ENCODE data around the gene HNRNPM. TPM values are rescaled to one million over a fixed set of nuclear protein-coding genes. Genes with fewer than 3 reads are reported as not detected.

HNRNPM gene
- total RNA-seq, 1 experiment from 2014 or later = 468 TPM

GRCh38 chr19:8501981-8502380 lies 57.2 kb downstream of the HNRNPM start:
- Histone ChIP-seq H3K79me2 (ENCODE audit: insufficient read depth, low read length) (no peaks in the 10 kb centered on the region), H4K5ac (ENCODE audit: insufficient read length, low read depth, low read length) (no peak overlapping the region), H2BK12ac (ENCODE audit: insufficient read length, low read depth, low read length) (no peak overlapping the region), H4K20me1 (ENCODE audit: control insufficient read depth, insufficient read depth, insufficient read length) (no peaks in the 10 kb centered on the region), H2BK5ac (ENCODE audit: insufficient read length, low read length) (no peak overlapping the region), H3K9ac (ENCODE audit: extremely low read depth, insufficient read length, low read length) (no peak overlapping the region), H4K8ac (replicated peaks; ENCODE audit: insufficient read length, low read depth, low read length) (no peak overlapping the region), H3K56ac (ENCODE audit: insufficient read length, low read depth, low read length) (no peak overlapping the region), H3K27ac (ENCODE audit: insufficient read length, low read depth, low read length) (no peak overlapping the region), H4K91ac (ENCODE audit: insufficient read length, low read depth, low read length) (no peak overlapping the region), H3T11ph (ENCODE audit: low read length) (no peak overlapping the region), H3K9me3 (ENCODE audit: control insufficient read depth, low read depth, low read length) (no peaks in the 10 kb centered on the region), H3K79me1 (ENCODE audit: insufficient read depth, low read depth, low read length, poor library complexity, severe bottlenecking) (no peaks in the 10 kb centered on the region), H2BK120ac (ENCODE audit: low read depth, low read length, poor library complexity, severe bottlenecking) (no peak overlapping the region), H3K4me1 (ENCODE audit: insufficient read depth, low read length) (no peaks in the 10 kb centered on the region), H3K23ac (ENCODE audit: insufficient read length, low read depth, low read length) (no peak overlapping the region), H2AFZ (ENCODE audit: low read length) (no peak overlapping the region), H3K4me2 (ENCODE audit: insufficient read depth, insufficient read length, low read length) (no peak overlapping the region), H2BK20ac (ENCODE audit: low read depth, low read length, poor library complexity, severe bottlenecking) (no peak overlapping the region), H3K23me2 (ENCODE audit: insufficient read length, low read depth, low read length, poor library complexity, severe bottlenecking) (peaks cover 5% of the 10 kb centered on the region), H3K4ac (ENCODE audit: low read depth, low read length) (no peak overlapping the region), H3K14ac (ENCODE audit: insufficient read depth, low read length) (no peak overlapping the region), H3K27me3 (ENCODE audit: insufficient read depth, low read length) (no peaks in the 10 kb centered on the region), H2BK15ac (ENCODE audit: low read depth, low read length) (no peak overlapping the region), H3K18ac (ENCODE audit: insufficient read length, low read depth, low read length) (no peak overlapping the region), H2AK5ac (ENCODE audit: insufficient read length, low read length) (no peak overlapping the region)
- Mint-ChIP-seq H3K4me3 (no peak overlapping the region), H3K27ac (no peak overlapping the region), H3K9me3 (no peaks in the 10 kb centered on the region), H3K36me3 (ENCODE audit: insufficient read depth in 1 of 3, low read depth in 3 of 3) (no peaks in the 10 kb centered on the region; a peak in 1 of 7 replicates), H3K27me3 (ENCODE audit: low read depth) (peaks cover 3% of the 10 kb centered on the region), H3K4me1 (peaks cover 13 to 33% of the 10 kb centered on the region in 2 experiments)
- no peak for DNase-seq
- WGBS (ENCODE audit: extremely low coverage, insufficient read length, low lambda C conversion rate) = no CpG with 5 or more reads among the region's 14 CpGs
- no peak for TF ChIP-seq CTCF (conservative IDR thresholded peaks at IDR 0.05)

Data from H9 (cell line).